Gastroesophageal sphincter (tissue), 3 donors: ENCODE results near the gene SLC28A2.

Experiments
- POLR2A ChIP-seq, 2 donors: fragments of 450-650 bp; IDR thresholded peaks; one replicate each; pipeline ENCODE4 v1.6.1; 2017; ENCODE audit warnings: antibody characterized with exemption in 2 of 2, mild to moderate bottlenecking in 2 of 2, moderate library complexity in 1 of 2
- POLR2AphosphoS5 ChIP-seq: sonication (generic); formaldehyde crosslinking; IDR thresholded peaks from one replicate; pipeline ENCODE4 v1.6.1; 2017; ENCODE audit warnings: antibody characterized with exemption
- TF ChIP-seq, protein P1 (sequence below), 4 experiments: fragments of 200-600 bp in 2 of 4; fragments of 450-650 bp in 2 of 4; sonication (generic) in 1 of 4; IDR thresholded peaks; one replicate each; pipeline ENCODE4 v1.5.1; 2017 to 2019; ENCODE audit warnings: antibody characterized with exemption in 4 of 4, mild to moderate bottlenecking in 2 of 4, moderate library complexity in 2 of 4

DNA sequence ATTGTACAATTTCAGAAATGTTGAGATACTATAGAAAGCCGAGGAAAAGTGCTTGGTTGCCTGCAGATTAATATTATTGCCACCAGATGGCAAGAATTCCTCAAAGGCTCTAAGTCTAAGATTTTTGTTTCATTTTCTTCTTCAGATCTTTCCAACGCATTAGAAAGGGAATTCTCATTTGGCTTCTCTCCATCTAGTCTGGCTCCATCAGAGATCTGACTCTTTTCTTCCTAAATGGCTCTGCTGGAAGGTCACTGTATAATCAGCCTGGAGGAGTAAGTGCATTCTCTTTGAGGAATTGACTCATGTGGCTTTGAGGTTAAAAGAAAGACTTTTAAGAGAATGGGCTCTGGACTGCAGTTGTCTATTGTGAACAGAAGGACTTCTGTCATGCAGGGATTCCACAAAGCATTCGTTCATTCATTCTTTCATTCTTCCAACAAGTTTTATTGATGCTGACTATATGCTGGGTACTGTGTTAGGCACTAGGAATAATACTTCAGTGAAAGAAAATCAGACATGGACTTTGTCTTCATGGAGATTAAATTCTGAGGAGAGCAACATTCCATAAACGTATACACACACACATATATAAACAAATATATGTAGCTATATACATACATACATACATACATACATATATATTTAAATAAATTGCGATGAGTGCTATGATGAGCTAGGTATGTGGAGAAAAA, 55.3 kb downstream of the SLC28A2 start:
- TF ChIP-seq POLR2A (IDR thresholded peaks at IDR 0.05) (no peak), POLR2AphosphoS5 (peak; percentile 37)
- TF ChIP-seq, protein P1, sequence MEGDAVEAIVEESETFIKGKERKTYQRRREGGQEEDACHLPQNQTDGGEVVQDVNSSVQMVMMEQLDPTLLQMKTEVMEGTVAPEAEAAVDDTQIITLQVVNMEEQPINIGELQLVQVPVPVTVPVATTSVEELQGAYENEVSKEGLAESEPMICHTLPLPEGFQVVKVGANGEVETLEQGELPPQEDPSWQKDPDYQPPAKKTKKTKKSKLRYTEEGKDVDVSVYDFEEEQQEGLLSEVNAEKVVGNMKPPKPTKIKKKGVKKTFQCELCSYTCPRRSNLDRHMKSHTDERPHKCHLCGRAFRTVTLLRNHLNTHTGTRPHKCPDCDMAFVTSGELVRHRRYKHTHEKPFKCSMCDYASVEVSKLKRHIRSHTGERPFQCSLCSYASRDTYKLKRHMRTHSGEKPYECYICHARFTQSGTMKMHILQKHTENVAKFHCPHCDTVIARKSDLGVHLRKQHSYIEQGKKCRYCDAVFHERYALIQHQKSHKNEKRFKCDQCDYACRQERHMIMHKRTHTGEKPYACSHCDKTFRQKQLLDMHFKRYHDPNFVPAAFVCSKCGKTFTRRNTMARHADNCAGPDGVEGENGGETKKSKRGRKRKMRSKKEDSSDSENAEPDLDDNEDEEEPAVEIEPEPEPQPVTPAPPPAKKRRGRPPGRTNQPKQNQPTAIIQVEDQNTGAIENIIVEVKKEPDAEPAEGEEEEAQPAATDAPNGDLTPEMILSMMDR (IDR thresholded peaks at IDR 0.05), result peak; percentile 48 to 72 (median 66)
